HG02763 (cell line): Measurements from ENCODE around the gene LCN15.
"Not testable (repeated sequence)": the region's sequence is repeated elsewhere in the genome, so short reads cannot be mapped to it uniquely, and the experiment has no call there.

Source experiments
- ATAC-seq: cut with Tn5 transposase; IDR thresholded peaks from one replicate; pipeline ENCODE4 v1.9.1; 2021; ENCODE audit warnings: mild to moderate bottlenecking, moderate library complexity; ENCODE audit not compliant: unreplicated experiment

Gene LCN15

DNA sequence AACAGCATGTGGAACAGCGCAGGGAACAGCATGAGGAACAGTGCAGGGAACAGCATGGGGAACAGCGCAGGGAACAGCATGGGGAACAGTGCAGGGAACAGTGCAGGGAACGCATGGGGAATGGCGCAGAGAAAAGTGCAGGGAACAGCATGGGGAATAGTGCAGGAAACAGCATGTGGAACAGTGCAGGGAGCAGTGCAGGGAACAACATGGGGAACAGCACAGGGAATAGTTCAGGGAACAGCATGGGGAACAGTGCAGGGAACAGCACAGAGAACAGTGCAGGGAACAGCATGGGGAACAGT, 8.2 kb downstream of the LCN15 start:
- ATAC-seq = no peak

GRCh38 chr9:136755302-136756133, 8.8 kb downstream of the LCN15 start:
- not testable (repeated sequence) for ATAC-seq

DNA sequence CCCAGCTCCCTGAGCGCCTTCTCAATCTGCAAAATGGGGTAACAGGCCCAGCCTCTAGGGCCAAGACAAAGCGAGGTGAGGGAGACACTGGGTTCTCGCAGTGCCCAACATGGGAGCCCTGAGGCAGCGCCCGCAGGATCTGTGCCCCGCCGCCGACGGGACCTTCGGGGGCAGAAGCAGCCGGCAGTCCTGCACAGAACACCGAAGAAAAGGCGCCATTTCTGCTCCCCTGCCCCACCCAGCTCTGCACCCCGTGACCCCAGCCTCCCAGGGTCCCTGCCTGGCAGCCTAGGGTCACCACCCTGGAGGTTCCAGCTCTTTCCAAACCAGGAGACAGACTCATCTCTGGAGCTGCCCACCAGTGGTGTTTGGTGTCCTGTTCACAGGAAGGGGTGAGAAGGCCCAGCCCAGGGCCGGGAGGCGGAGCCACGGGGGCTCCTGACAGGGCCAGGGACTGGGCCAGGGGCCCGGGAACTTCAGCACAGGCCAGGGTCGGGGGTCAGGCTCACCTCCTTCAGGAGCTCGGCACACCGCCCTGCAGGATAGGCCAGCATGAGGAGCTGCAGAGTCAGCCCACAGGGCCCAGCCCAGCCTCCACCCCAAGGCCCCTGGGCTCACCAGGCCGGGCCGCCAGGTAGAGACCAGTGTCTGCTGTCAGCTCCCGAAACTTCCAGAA, 9.6 kb downstream of the LCN15 start:
- ATAC-seq = no peak

DNA sequence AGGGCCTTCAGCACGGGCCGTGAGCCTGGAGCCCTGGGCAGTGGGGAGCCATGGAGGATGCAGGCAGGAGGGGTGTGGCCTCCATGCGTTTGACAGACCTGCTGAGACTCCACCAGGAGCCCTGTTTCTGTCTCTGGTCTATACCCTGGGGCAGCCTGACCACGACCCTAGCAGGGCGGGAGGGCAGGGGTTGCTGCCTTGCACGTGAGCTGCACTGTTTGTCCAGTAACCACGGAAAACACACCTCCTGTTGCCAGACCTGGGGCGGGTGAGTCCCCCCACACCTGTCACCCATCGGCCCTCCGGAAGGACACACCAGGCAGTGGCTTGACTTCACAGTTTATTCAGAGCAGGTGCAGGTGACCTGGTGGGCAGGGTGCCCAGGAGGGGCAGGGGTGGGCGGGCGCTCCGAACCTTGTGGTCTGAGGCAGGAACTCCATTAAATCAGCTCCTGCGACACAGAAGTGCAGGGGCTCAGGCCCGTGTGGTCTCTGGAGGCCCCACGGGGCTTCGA, 10.2 kb downstream of the LCN15 start:
- no peak for ATAC-seq

GRCh38 chr9:136753371-136754058, 10.8 kb downstream of the LCN15 start:
- ATAC-seq = no peak

- ATAC-seq = no peak
Observed at GRCh38 chr9:136751814-136752213, 12.5 kb downstream of the LCN15 start.

GRCh38 chr9:136751244-136751643, 13.1 kb downstream of the LCN15 start:
- ATAC-seq = no peak

DNA sequence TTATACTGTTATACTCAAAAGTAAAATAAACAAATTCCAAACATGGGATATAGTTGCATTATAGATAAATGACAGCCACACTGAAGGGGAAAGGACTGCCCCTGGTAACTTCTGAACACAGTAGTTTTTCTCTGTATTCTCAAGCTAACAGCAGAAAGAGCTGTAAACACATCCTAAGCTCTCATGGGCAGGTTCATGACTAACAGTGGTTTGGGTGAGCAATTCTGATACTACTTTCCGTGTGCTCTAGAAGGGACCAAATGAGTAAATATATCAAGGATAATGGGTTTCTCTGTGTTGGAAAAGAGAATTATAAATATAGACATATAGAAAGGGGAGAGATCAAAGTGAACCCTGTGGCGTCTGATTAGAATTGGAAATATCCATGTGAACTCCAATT, 13.8 kb downstream of the LCN15 start:
- ATAC-seq = no peak

- no peak for ATAC-seq
Observed at GRCh38 chr9:136748666-136749611, 15.4 kb downstream of the LCN15 start.

DNA sequence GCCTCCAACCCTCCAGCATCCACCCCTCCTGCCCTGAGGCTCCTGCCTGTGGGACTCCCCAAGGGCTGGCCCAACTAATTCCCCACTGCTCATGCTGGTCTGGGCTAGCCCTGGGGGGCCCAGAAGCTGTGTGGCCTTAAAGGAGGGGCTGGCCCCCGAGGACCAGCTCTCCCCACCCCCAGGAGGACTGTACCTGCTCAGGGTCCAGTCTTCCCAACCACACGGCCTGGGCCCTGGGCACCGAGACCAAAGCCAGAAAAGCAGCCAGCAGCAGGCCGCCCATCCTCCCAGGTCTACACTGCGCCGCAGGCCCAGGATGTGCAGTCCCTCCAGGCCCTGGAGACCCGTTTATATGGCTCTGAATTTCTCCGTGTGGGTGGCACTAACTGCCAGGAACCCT, 16.1 kb downstream of the LCN15 start, which contains the start of gene LCN6:
Gene LCN6, minus strand, starts transcription at position 325 of the 400 bp plus-strand sequence. Its CDS starts 42 bp downstream, at position 283.
- no peak for ATAC-seq

DNA sequence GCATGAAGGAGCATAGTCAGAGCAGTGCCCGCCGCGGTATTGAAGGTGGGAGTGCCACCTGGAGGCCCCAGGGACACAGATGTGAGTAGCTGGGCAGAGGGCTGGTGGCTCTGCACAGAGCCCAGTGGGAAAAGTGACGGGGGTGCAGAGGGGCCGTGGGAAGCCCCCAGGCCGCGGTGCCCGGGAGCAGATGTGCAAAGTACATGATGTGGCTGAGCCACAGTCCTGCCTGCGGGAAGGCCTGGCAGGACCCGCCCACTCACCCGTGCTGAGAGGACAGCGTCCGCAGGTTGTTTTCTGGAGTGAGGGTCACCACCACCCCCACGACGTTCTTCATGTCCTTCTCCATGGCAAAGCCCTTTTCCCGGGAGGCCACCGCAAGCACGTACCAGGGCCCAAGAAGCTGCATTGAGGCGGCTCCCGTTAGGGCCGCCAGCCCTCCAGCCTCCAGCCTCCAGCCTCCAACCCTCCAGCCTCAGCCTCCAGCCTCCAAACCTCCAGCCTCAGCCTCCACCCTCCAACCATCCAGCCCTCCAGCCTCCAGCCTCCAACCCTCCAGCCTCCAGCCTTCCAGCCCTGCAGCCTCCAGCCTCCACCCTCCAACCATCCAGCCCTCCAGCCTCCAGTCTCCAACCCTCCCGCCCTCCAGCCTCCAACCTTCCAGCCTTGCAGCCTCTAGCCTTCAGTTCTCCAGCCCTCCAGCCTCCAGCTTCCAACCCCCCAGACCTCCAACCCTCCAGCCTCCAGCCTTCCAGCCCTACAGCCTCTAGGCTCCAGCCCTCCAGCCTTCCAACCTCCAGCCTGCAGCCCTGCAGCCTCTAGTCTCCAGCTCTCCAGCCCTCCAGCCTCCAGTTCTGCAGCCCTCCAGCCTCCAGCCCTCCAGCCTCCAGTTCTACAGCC, 16.9 kb downstream of the LCN15 start:
- ATAC-seq = no peak

GRCh38 chr9:136746621-136747020, 17.7 kb downstream of the LCN15 start:
- no peak for ATAC-seq

- no peak for ATAC-seq
Observed at GRCh38 chr9:136746155-136746490, 18.2 kb downstream of the LCN15 start.

DNA sequence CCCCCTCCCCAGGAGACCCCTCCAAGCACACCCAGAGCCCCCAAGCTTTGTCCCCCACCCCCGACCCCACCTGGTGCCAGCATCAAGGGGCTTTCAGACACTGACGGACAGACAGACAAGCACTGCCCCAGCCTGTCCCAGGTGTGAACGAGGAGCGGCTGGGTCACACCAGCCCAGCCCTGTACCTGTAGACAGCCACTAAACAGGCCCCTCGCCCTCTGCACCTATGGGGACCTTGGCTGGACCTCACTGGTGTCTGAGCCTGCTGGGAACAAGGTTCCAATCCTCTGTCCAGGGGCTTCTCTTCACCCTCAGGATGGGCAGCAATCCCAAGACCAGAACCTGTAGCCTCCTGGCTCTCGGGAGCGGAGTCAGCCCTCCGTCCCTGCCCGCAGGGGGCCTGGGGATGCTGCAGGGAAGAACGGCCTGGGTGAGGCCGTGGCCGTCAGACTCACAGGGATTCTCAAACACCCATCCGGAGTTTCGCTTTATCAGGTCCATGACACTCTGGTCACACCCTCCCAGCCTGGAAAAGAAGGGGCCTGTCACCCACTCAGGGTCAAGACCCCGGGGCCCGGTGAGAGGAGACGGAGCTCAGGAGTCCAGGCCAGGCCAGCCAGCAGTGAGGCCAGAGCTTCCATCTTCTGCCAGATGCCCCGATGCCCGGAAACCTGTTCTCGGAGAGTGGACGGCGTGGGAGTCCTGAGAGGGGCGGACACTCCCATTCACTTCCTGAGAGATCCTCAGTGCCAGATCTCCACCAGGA, 18.7 kb downstream of the LCN15 start:
- no peak for ATAC-seq

DNA sequence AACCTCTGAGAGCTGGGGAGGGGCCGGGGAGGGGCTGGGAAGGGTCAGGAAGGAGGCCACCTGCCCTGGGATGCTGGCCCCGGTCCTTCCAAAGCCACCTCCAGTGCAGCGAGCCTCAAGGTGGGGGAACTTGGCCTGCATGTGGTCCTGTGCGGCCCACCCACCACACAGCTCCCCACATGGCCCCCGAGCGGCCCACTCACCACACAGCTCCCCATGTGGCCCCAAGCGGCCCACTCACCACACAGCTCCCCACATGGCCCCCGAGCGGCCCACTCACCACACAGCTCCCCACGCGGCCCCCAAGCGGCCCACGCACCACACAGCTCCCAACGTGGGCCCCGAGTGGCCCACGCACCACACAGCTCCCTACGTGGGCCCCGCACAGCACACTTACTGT, 19.5 kb downstream of the LCN15 start:
- ATAC-seq = no peak

GRCh38 chr9:136743639-136744211, 20.6 kb downstream of the LCN15 start:
- ATAC-seq = no peak

- ATAC-seq = no peak
Observed at GRCh38 chr9:136742591-136743391, 21.5 kb downstream of the LCN15 start, which contains the start of gene LCN10. Gene LCN10 (minus strand): TSS chr9:136742940. CDS start chr9:136742903, 37 bp downstream.
